Right renal cortex interstitium (tissue), 3 donors: Measurements from ENCODE around the gene CC2D1B. TPM values are rescaled to one million over a fixed set of nuclear protein-coding genes. Genes with fewer than 3 reads are reported as not detected.
A peak's percentile ranks its signal among the peaks of the same experiment; 100 is the strongest.
"Not testable (repeated sequence)": the region's sequence is repeated elsewhere in the genome, so short reads cannot be mapped to it uniquely, and the experiment has no call there.

Experiments used
- DNase-seq, 3 donors: peaks; one replicate each; pipeline ENCODE4 v3.0.0-alpha.2; 2013; ENCODE audit warnings: low read depth in 3 of 3, low spot score in 2 of 3
- polyA plus RNA-seq, 3 donors: library from polyadenylated mRNA; unstranded; fragments of 120-200 nt; gene quantifications; one replicate each; pipeline ENCODE4 v1.2.1, GENCODE V29; 2013; ENCODE audit not compliant: insufficient read length in 3 of 3

The CC2D1B gene
- 10 to 100 TPM; 23.8 to 43.4 (median 26.2) TPM for polyA plus RNA-seq

- DNase-seq: peak; percentile 88 to 93 (median 92)
These were observed at the start of gene CC2D1B for GRCh38 chr1:52365746-52366516. Gene CC2D1B, minus strand, starts transcription at chr1:52366205. Its CDS starts 1,585 bp downstream, at chr1:52364620.

GRCh38 chr1:52414942-52415341, 48.9 kb upstream of the CC2D1B start:
- DNase-seq: no peak

GRCh38 chr1:52413410-52413989, 47.5 kb upstream of the CC2D1B start:
- no peak for DNase-seq

- no peak for DNase-seq
These were observed 39.0 kb upstream of the CC2D1B start for GRCh38 chr1:52404975-52405338.

- DNase-seq: peak; percentile 90 to 96 (median 90)
These were observed 38.3 kb upstream of the CC2D1B start, which contains the start of the genes ORC1 and PRPF38A for GRCh38 chr1:52404116-52404974. Gene ORC1, minus strand, starts transcription at chr1:52404423. Its CDS starts 2,200 bp downstream, at chr1:52402223. Gene PRPF38A, plus strand, starts transcription at chr1:52404602. Its CDS starts 148 bp downstream, at chr1:52404750.

GRCh38 chr1:52403566-52404115, 37.6 kb upstream of the CC2D1B start:
- peak in 2 of 3 donors; percentile 6 to 7 for DNase-seq

- DNase-seq: no peak
These were observed 36.8 kb upstream of the CC2D1B start for GRCh38 chr1:52402860-52403240.

GRCh38 chr1:52400131-52400530, 34.1 kb upstream of the CC2D1B start:
- DNase-seq: no peak

GRCh38 chr1:52399629-52400028, 33.6 kb upstream of the CC2D1B start:
- no peak for DNase-seq

- no peak for DNase-seq
These were observed 27.2 kb upstream of the CC2D1B start for GRCh38 chr1:52393174-52393573.

- DNase-seq: no peak
These were observed 20.5 kb upstream of the CC2D1B start for GRCh38 chr1:52386458-52386857.

GRCh38 chr1:52385376-52385775, 19.4 kb upstream of the CC2D1B start:
- DNase-seq: no peak

- DNase-seq: not testable (repeated sequence)
These were observed 3.8 kb upstream of the CC2D1B start for GRCh38 chr1:52369851-52370250.

- DNase-seq: peak in 1 of 3 donors; percentile 51
These were observed 2.6 kb upstream of the CC2D1B start for GRCh38 chr1:52368383-52369172.

- DNase-seq: no peak
These were observed 1.3 kb upstream of the CC2D1B start for GRCh38 chr1:52367272-52367671.

GRCh38 chr1:52366517-52366827, 467 bp upstream of the CC2D1B start:
- DNase-seq: no peak

GRCh38 chr1:52365071-52365745, 797 bp downstream of the CC2D1B start:
- DNase-seq: no peak

GRCh38 chr1:52364235-52364839, 1.7 kb downstream of the CC2D1B start:
- DNase-seq: no peak

GRCh38 chr1:52360595-52360968, 5.4 kb downstream of the CC2D1B start:
- DNase-seq: no peak
